ENCODE results near the gene YAP1.
A peak's percentile ranks its signal among the peaks of the same experiment; 100 is the strongest.
"Not testable (repeated sequence)": the region's sequence is repeated elsewhere in the genome, so short reads cannot be mapped to it uniquely, and the experiment has no call there.

Gene YAP1

DNA sequence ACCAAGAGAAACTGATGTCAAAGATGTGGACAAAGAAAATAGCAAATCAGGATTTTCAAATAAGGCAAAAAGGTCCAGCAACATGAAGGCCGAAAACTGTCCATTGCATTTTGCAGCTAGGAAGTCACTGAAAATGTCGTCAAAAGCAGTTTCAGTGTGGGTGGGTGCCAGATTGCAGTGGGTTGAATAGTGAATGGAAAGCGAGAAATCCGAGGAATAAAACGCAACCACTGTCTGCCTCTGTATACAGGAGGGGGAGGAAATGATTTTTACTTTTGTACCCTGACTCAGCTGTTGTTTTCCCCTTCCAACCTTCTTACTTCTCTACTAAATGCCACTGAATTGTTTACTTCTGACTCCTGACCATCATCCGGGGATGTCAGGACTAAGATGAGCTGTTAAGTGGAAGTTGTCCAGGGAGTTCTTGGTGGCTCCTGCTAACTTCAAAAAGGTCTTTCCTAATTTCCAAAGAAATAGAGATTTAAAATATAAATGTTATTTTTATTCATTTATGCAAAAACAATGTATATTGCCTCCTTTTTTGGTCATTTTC, 142.2 kb downstream of the YAP1 start:
- no peaks in the 10 kb centered on the region for H3K9me3 ChIP-seq (ENCODE audit: control insufficient read depth in 2 of 2, low read length in 2 of 2)
- H3K9ac ChIP-seq (ENCODE audit: low read depth in 1 of 2, low read length in 2 of 2) = no peak overlapping the region
- H3K36me3 ChIP-seq (ENCODE audit: control insufficient read depth in 2 of 2, insufficient read depth in 2 of 2, low read length in 2 of 2) = no peaks in the 10 kb centered on the region
- H3K4me1 ChIP-seq (ENCODE audit: control insufficient read depth in 2 of 2, insufficient read depth in 2 of 2, low read length in 2 of 2) = peaks cover 2 to 4% of the 10 kb centered on the region in 2 donors
- H3K27ac ChIP-seq (ENCODE audit: low read depth in 2 of 2, low read length in 2 of 2) = no peak overlapping the region
- H3K27me3 ChIP-seq (ENCODE audit: control insufficient read depth in 2 of 2, insufficient read depth in 2 of 2, low read length in 2 of 2) = no peaks in the 10 kb centered on the region
- no peak overlapping the region for H3K4me3 ChIP-seq (ENCODE audit: low read length in 2 of 2)

DNA sequence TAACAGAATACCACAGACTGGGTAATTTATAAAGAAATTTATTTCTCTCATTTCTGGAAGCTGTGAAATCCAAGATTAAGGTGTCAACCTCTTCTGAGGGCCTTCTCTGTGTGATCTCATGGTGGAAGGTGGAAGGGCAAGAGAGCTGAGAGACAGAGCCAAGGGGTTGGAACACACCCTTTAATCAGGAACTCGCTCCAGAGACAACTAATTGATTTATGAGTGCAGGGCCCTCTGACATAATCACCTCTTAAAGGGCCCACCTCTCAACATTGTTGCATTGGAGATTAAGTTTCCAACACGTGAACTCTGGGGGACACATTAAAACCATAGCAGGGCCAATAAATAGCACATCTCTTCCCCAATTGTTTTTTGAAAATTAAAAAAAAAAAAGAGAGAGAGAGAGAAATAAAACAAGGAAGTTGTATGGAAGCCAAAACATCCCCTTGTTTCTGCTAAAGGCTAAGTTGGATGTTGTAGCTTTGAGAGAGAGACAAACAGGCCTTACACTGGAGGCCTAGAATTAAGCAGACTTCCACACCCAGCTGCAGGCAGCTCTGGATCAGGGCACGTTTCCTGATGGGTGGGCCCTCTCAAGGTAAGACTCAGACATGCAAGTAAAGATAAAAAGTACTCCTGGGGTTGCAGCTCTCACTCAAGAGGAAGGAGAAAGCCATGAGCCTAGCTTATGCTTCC, 142.9 kb downstream of the YAP1 start:
- H3K27me3 ChIP-seq (ENCODE audit: control insufficient read depth in 2 of 2, insufficient read depth in 2 of 2, low read length in 2 of 2) = no peaks in the 10 kb centered on the region
- no peak overlapping the region for H3K9ac ChIP-seq (ENCODE audit: low read depth in 1 of 2, low read length in 2 of 2)
- no peak overlapping the region for H3K27ac ChIP-seq (ENCODE audit: low read depth in 2 of 2, low read length in 2 of 2)
- peaks cover 2 to 4% of the 10 kb centered on the region in 2 donors for H3K4me1 ChIP-seq (ENCODE audit: control insufficient read depth in 2 of 2, insufficient read depth in 2 of 2, low read length in 2 of 2)
- no peaks in the 10 kb centered on the region for H3K36me3 ChIP-seq (ENCODE audit: control insufficient read depth in 2 of 2, insufficient read depth in 2 of 2, low read length in 2 of 2)
- H3K4me3 ChIP-seq (ENCODE audit: low read length in 2 of 2) = no peak overlapping the region
- H3K9me3 ChIP-seq (ENCODE audit: control insufficient read depth in 2 of 2, low read length in 2 of 2) = no peaks in the 10 kb centered on the region

DNA sequence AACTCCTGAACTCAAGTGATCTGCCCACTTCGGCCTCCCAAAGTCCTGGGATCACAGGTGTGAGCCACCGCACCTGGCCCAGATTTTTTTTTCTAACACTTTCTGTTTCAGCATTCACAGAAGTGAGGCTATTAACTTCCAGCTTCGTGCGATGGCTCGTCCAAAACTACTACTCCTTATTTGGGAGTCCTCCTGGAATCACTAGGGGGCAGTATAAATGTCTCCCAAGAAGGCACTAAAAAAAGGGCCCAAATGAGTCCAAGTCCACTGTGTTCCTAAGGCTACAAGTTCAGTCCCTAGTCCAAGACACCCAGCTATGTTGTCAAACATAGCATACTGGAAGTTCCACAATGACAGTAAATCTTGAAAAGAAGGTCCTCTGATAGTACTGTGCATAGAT, 143.8 kb downstream of the YAP1 start:
- Histone ChIP-seq H3K9me3 (ENCODE audit: control insufficient read depth in 2 of 2, low read length in 2 of 2) (no peaks in the 10 kb centered on the region), H3K27me3 (ENCODE audit: control insufficient read depth in 2 of 2, insufficient read depth in 2 of 2, low read length in 2 of 2) (no peaks in the 10 kb centered on the region), H3K27ac (ENCODE audit: low read depth in 2 of 2, low read length in 2 of 2) (no peak overlapping the region), H3K4me1 (ENCODE audit: control insufficient read depth in 2 of 2, insufficient read depth in 2 of 2, low read length in 2 of 2) (peaks cover 2 to 4% of the 10 kb centered on the region in 2 donors), H3K4me3 (ENCODE audit: low read length in 2 of 2) (no peak overlapping the region), H3K9ac (ENCODE audit: low read depth in 1 of 2, low read length in 2 of 2) (no peak overlapping the region), H3K36me3 (ENCODE audit: control insufficient read depth in 2 of 2, insufficient read depth in 2 of 2, low read length in 2 of 2) (no peaks in the 10 kb centered on the region)

DNA sequence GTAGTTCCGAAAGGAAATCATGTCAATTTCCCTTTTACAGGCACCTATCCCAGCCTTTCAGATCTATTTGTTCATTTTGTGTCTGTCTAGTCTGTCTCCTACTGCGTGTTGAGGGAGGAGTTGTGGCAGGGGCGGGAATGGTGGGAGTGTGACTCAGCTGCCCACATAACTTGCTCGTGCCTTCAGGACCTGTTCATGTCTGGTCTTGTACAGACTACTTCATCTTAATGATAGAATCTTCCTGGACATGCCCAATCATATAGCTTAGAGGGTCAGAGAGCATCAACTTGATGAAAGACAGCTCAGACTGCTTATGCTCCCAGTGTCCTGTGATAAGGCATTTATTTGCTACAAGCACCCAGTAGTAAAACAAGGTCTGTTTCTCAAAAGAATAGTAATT, 146.0 kb downstream of the YAP1 start:
- Histone ChIP-seq H3K27ac (ENCODE audit: low read depth in 2 of 2, low read length in 2 of 2) (no peak overlapping the region), H3K4me1 (ENCODE audit: control insufficient read depth in 2 of 2, insufficient read depth in 2 of 2, low read length in 2 of 2) (peaks cover 2 to 4% of the 10 kb centered on the region in 2 donors), H3K9ac (ENCODE audit: low read depth in 1 of 2, low read length in 2 of 2) (no peak overlapping the region), H3K27me3 (ENCODE audit: control insufficient read depth in 2 of 2, insufficient read depth in 2 of 2, low read length in 2 of 2) (no peaks in the 10 kb centered on the region), H3K4me3 (ENCODE audit: low read length in 2 of 2) (no peak overlapping the region), H3K36me3 (ENCODE audit: control insufficient read depth in 2 of 2, insufficient read depth in 2 of 2, low read length in 2 of 2) (no peaks in the 10 kb centered on the region), H3K9me3 (ENCODE audit: control insufficient read depth in 2 of 2, low read length in 2 of 2) (no peaks in the 10 kb centered on the region)

DNA sequence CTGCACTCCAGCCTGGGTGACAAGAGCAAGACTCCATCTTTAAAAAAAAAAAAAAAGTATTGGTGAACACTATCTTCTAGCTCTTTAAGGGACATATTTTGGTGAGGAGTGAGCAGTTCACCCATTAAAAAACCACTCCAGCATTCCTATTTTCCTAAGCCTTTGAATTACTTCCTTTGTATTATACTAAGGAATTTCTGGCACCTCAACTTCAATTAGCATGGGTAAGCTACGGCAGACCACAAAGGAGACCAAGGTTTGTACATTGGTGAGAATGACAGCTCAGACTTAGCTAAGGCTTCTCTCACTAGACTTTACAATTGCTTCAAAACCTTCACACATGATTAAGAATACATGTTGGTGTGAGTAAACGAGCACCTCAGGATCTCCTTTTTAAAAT, 150.0 kb downstream of the YAP1 start:
- no peaks in the 10 kb centered on the region for H3K9me3 ChIP-seq (ENCODE audit: control insufficient read depth in 2 of 2, low read length in 2 of 2)
- no peaks in the 10 kb centered on the region for H3K27me3 ChIP-seq (ENCODE audit: control insufficient read depth in 2 of 2, insufficient read depth in 2 of 2, low read length in 2 of 2)
- no peaks in the 10 kb centered on the region for H3K4me1 ChIP-seq (ENCODE audit: control insufficient read depth in 2 of 2, insufficient read depth in 2 of 2, low read length in 2 of 2)
- H3K4me3 ChIP-seq (ENCODE audit: low read length in 2 of 2) = no peak overlapping the region
- no peak overlapping the region for H3K9ac ChIP-seq (ENCODE audit: low read depth in 1 of 2, low read length in 2 of 2)
- no peaks in the 10 kb centered on the region for H3K36me3 ChIP-seq (ENCODE audit: control insufficient read depth in 2 of 2, insufficient read depth in 2 of 2, low read length in 2 of 2)
- H3K27ac ChIP-seq (ENCODE audit: low read depth in 2 of 2, low read length in 2 of 2) = no peak overlapping the region

DNA sequence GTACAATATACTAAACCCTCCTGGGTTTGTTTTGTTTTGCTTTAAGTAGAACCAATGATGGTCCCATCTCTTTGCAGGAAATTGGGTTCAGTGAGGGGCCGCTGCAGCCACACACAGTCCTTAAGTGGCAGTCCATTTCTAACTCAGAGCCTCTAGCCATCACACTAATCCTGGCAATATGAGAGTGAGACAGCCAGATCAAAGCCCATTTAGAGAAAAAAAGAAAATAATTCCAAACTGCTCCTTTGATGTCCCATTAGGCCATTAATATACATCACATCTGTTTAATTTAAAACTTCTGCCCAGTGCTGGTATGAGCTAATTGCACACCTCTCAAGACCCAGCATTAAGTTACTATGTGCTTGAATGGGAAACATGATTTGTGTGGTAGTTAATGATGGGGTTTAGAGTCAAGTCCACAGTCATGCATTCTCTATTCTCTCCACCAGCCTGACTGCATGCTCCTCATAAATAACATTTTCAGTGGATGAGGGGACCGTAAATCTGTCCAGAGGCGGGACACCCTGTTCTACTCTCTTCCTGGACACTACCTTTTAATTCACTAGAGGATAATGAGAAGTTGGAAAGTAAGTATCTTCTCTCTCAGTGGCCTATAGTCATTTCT, 153.2 kb downstream of the YAP1 start:
- Histone ChIP-seq H3K9me3 (ENCODE audit: control insufficient read depth in 2 of 2, low read length in 2 of 2) (no peaks in the 10 kb centered on the region), H3K4me1 (ENCODE audit: control insufficient read depth in 2 of 2, insufficient read depth in 2 of 2, low read length in 2 of 2) (peaks cover 3 to 10% of the 10 kb centered on the region in 2 donors), H3K27ac (ENCODE audit: low read depth in 2 of 2, low read length in 2 of 2) (no peak overlapping the region), H3K36me3 (ENCODE audit: control insufficient read depth in 2 of 2, insufficient read depth in 2 of 2, low read length in 2 of 2) (no peaks in the 10 kb centered on the region), H3K9ac (ENCODE audit: low read depth in 1 of 2, low read length in 2 of 2) (no peak overlapping the region), H3K4me3 (ENCODE audit: low read length in 2 of 2) (no peak overlapping the region), H3K27me3 (ENCODE audit: control insufficient read depth in 2 of 2, insufficient read depth in 2 of 2, low read length in 2 of 2) (no peaks in the 10 kb centered on the region)

DNA sequence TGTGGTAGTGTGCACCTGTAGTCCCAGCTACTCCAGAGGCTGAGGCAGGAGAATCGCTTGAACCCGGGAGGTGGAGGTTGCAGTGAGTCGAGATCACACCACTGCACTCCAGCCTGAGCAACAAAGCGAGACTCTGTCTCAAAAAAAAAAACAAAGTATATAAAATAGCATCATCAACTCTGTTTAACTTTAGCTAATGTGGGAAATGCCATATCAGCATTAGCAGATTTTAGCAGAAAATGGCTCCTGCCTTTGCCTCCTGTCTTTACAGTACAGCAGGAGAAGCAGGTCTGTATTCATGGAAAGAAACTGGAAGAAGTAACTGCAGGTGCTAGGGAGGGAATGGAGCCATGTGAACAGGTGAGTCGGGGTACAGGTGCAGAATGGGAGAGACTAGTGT, 154.5 kb downstream of the YAP1 start:
- H3K9me3 ChIP-seq (ENCODE audit: control insufficient read depth in 2 of 2, low read length in 2 of 2); H3K36me3 ChIP-seq (ENCODE audit: control insufficient read depth in 2 of 2, insufficient read depth in 2 of 2, low read length in 2 of 2); H3K4me3 ChIP-seq (ENCODE audit: low read length in 2 of 2); H3K27me3 ChIP-seq (ENCODE audit: control insufficient read depth in 2 of 2, insufficient read depth in 2 of 2, low read length in 2 of 2); H3K27ac ChIP-seq (ENCODE audit: low read depth in 2 of 2, low read length in 2 of 2); H3K9ac ChIP-seq (ENCODE audit: low read depth in 1 of 2, low read length in 2 of 2): not testable (repeated sequence)
- peaks cover 8 to 16% of the 10 kb centered on the region in 2 donors for H3K4me1 ChIP-seq (ENCODE audit: control insufficient read depth in 2 of 2, insufficient read depth in 2 of 2, low read length in 2 of 2)

DNA sequence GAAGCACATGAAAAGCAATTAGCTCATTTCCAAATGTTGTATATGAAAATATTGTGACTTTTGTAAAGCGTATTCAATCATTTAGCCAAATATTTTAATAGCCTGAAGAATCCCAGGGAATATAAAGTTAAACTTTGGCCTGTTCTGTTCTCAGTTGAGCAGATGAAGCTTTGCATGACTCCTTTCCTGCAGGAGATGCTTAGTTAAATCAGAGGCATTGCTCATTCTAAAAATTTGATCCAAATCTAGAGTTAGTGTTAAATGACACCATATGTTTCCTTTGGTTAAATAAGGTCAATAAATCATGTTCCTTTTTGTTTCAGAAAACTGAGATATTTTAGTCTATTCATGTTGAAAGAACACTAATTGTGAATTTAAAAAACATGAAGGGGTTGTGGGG, 155.9 kb downstream of the YAP1 start:
- peaks cover 12 to 16% of the 10 kb centered on the region in 2 donors for H3K4me1 ChIP-seq (ENCODE audit: control insufficient read depth in 2 of 2, insufficient read depth in 2 of 2, low read length in 2 of 2)
- H3K4me3 ChIP-seq (ENCODE audit: low read length in 2 of 2) = no peak overlapping the region
- no peak overlapping the region for H3K27ac ChIP-seq (ENCODE audit: low read depth in 2 of 2, low read length in 2 of 2)
- H3K9me3 ChIP-seq (ENCODE audit: control insufficient read depth in 2 of 2, low read length in 2 of 2) = no peaks in the 10 kb centered on the region
- no peak overlapping the region for H3K9ac ChIP-seq (ENCODE audit: low read depth in 1 of 2, low read length in 2 of 2)
- no peaks in the 10 kb centered on the region for H3K36me3 ChIP-seq (ENCODE audit: control insufficient read depth in 2 of 2, insufficient read depth in 2 of 2, low read length in 2 of 2)
- H3K27me3 ChIP-seq (ENCODE audit: control insufficient read depth in 2 of 2, insufficient read depth in 2 of 2, low read length in 2 of 2) = no peaks in the 10 kb centered on the region

DNA sequence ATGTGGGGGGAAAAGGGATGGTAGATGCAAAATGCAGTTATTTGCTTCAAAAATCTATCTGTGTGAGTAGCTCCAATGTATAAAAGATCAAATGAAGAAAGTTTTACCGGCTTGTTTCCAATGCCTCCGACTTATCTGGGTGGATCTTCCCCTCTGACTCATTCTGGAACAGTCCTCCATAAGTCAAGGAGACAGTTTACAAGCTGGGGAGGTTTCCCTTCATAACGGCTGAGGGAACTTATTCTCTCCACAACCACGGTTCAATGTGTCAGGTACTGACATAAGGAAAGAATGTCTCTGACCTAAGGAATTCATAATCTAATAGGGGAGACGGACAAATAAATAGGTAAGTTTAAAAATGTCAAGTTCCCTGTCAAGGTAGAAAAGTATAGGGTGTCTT, 157.4 kb downstream of the YAP1 start:
- Histone ChIP-seq H3K36me3 (ENCODE audit: control insufficient read depth in 2 of 2, insufficient read depth in 2 of 2, low read length in 2 of 2) (no peaks in the 10 kb centered on the region), H3K27ac (ENCODE audit: low read depth in 2 of 2, low read length in 2 of 2) (peak overlapping the region; percentile 82 to 92), H3K27me3 (ENCODE audit: control insufficient read depth in 2 of 2, insufficient read depth in 2 of 2, low read length in 2 of 2) (no peaks in the 10 kb centered on the region), H3K4me3 (ENCODE audit: low read length in 2 of 2) (peak overlapping the region; percentile 76 to 79), H3K4me1 (ENCODE audit: control insufficient read depth in 2 of 2, insufficient read depth in 2 of 2, low read length in 2 of 2) (peaks cover 16 to 23% of the 10 kb centered on the region in 2 donors), H3K9ac (ENCODE audit: low read depth in 1 of 2, low read length in 2 of 2) (peak overlapping the region in 1 of 2 donors; percentile 79), H3K9me3 (ENCODE audit: control insufficient read depth in 2 of 2, low read length in 2 of 2) (no peaks in the 10 kb centered on the region)

DNA sequence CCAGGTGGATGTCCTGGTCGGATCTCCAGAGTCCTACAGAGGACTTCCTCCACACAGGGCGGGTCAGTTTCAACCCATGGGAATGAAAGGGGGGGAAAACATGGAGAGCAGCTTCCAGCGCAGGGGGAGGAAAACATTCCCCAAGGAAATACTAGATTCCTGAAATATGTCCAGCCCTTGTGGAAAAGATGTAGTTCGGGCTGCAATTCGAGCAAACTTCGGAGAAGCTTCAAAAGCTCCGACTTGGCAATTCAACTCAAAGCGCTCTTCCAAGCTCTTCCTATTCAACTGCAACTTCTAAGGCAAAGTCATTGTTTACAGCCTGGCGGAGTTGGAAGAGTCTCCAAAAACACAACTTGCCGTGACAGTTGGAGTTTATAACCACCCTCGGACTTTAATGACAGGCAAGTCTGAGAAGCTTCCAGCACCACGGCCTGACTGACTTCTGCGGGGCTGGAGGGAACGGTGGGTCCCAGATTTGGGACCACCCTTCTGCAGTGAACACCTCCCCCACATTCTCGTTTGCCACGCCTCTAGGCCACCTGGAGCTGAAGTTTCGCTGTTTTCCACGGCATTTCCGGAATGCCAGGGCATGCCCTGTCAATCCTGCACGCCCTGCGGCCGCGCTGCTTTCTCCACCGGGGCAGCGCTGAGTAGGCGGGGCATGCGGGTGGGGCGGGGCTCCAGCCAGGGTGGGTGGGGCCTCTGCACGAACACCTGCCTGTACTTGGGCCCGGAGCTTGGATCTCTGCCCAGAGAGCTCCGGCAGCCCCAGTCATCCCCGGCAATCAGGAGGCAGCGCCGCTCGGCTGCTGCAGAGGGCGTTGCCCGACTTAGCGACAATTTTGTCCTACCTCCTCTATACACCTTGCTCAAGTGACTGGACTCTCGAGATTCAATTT, 158.1 kb downstream of the YAP1 start:
- Histone ChIP-seq H3K4me3 (ENCODE audit: low read length in 2 of 2) (peak overlapping the region; percentile 76 to 79), H3K9ac (ENCODE audit: low read depth in 1 of 2, low read length in 2 of 2) (peak overlapping the region; percentile 38 to 79), H3K9me3 (ENCODE audit: control insufficient read depth in 2 of 2, low read length in 2 of 2) (no peaks in the 10 kb centered on the region), H3K27me3 (ENCODE audit: control insufficient read depth in 2 of 2, insufficient read depth in 2 of 2, low read length in 2 of 2) (no peaks in the 10 kb centered on the region), H3K36me3 (ENCODE audit: control insufficient read depth in 2 of 2, insufficient read depth in 2 of 2, low read length in 2 of 2) (no peaks in the 10 kb centered on the region), H3K4me1 (ENCODE audit: control insufficient read depth in 2 of 2, insufficient read depth in 2 of 2, low read length in 2 of 2) (peaks cover 16 to 24% of the 10 kb centered on the region in 2 donors), H3K27ac (ENCODE audit: low read depth in 2 of 2, low read length in 2 of 2) (peak overlapping the region; percentile 82 to 92)

All from mucosa of rectum (tissue), 2 donors.